BJ (cell line): Measurements from ENCODE around the gene DPT. TPM values are rescaled to one million over a fixed set of nuclear protein-coding genes. Genes with fewer than 3 reads are reported as not detected.

ENCODE experiments used
- CTCF ChIA-PET: fragments of 350-600 bp; formaldehyde crosslinking; extraction: SDS; loops from one replicate; lab custom pipeline; 2021; ENCODE audit warnings: antibody characterized with exemption, inconsistent platforms; lab: Yijun Ruan, JAX
- POLR2A ChIA-PET: fragments of 300-600 bp; sonication (Branson Sonifier 250); formaldehyde crosslinking; extraction: SDS; loops from one replicate; lab custom pipeline; 2021; ENCODE audit warnings: antibody characterized with exemption; lab: Charles Lee
- DNase-seq: peaks from one replicate; pipeline ENCODE4 v3.0.0-alpha.2; 2011; ENCODE audit warnings: low read depth
- H3K27me3 ChIP-seq: 2 replicates; pipeline ENCODE4 v1.6.0; 2011; ENCODE audit warnings: low read length; ENCODE audit not compliant: control insufficient read depth, insufficient read depth
- H3K36me3 ChIP-seq: 2 replicates; pipeline ENCODE4 v1.5.1; 2011; ENCODE audit warnings: low read length; ENCODE audit not compliant: control insufficient read depth, insufficient read depth
- H3K4me3 ChIP-seq: 2 replicates; pipeline ENCODE4 v1.5.1; 2011; ENCODE audit warnings: low read depth, mild to moderate bottlenecking, control low read depth, low read length
- CTCF ChIP-seq: IDR thresholded peaks from 2 replicates; pipeline ENCODE4 v1.5.1; 2011; ENCODE audit warnings: low read depth, mild to moderate bottlenecking, control low read depth, inconsistent platforms, low read length, moderate library complexity; ENCODE audit not compliant: insufficient read depth
- polyA plus RNA-seq: library from polyadenylated mRNA; depleted of rRNA; stranded (reverse); fragments of >200 nt; gene quantifications from 2 replicates; pipeline ENCODE4 v1.2.3, GENCODE V29; 2011

The DPT gene
- polyA plus RNA-seq, 1 experiment: 0.13 TPM

GRCh38 chr1:168700575-168701268 lies 28.3 kb downstream of the DPT start:
- H3K27me3 ChIP-seq: peaks cover 2% of the 10 kb centered on the region
- ChIA-PET CTCF (interaction anchor here (1.3 kb wide), 1 partner anchor 261 kb away, joined by 3 read pairs; no protein-coding TSS in a partner anchor), POLR2A (interaction anchor here (0.6 kb wide), 1 partner anchor 15 kb away, joined by 6 read pairs; no protein-coding TSS in a partner anchor)
- no peaks in the 10 kb centered on the region for H3K36me3 ChIP-seq
- no peak for TF ChIP-seq CTCF
- no peak overlapping the region for H3K4me3 ChIP-seq
- no peak for DNase-seq

- CTCF ChIA-PET: no interaction called here
Observed at GRCh38 chr1:168698453-168698852, 30.6 kb downstream of the DPT start.

GRCh38 chr1:168697356-168698126 lies 31.5 kb downstream of the DPT start:
- H3K27me3 ChIP-seq: peaks cover 2% of the 10 kb centered on the region
- ChIA-PET CTCF (no interaction called here), POLR2A (no interaction called here)
- no peak for DNase-seq
- no peak for TF ChIP-seq CTCF
- no peaks in the 10 kb centered on the region for H3K36me3 ChIP-seq
- H3K4me3 ChIP-seq: no peak overlapping the region

More at GRCh38 chr1:168698453-168698852, 30.6 kb downstream of the DPT start:
- H3K36me3 ChIP-seq: no peaks in the 10 kb centered on the region
- DNase-seq: no peak
- POLR2A ChIA-PET: no interaction called here
- TF ChIP-seq CTCF: no peak
- H3K27me3 ChIP-seq: peaks cover 2% of the 10 kb centered on the region
- H3K4me3 ChIP-seq: no peak overlapping the region

- Histone ChIP-seq H3K4me3 (no peak overlapping the region), H3K36me3 (no peaks in the 10 kb centered on the region), H3K27me3 (peaks cover 2% of the 10 kb centered on the region)
- no peak for DNase-seq
- no peak for TF ChIP-seq CTCF
- POLR2A ChIA-PET: no interaction called here
- CTCF ChIA-PET: interaction anchor here (0.6 kb wide), 1 partner anchor 57 kb away, joined by 3 read pairs; no protein-coding TSS in a partner anchor
Observed at GRCh38 chr1:168696125-168696760, 32.8 kb downstream of the DPT start.

- no peak for TF ChIP-seq CTCF
- no peak for DNase-seq
- ChIA-PET CTCF (no interaction called here), POLR2A (no interaction called here)
- Histone ChIP-seq H3K36me3 (no peaks in the 10 kb centered on the region), H3K27me3 (no peaks in the 10 kb centered on the region; the same call in 1 of the 2 replicates), H3K4me3 (no peak overlapping the region)
Observed at GRCh38 chr1:168693872-168694238, 35.2 kb downstream of the DPT start.
